Activated CD4-positive, alpha-beta T cell treated with anti-CD3 and anti-CD28 coated beads, Interleukin-2, amount 10 ng/mL, durations not matched to agents 7 days and 5 days (primary cell): ENCODE results near the gene SYNDIG1. TPM values are rescaled to one million over a fixed set of nuclear protein-coding genes. Genes with fewer than 3 reads are reported as not detected.

Source experiments
- CTCF ChIA-PET: fragments of 350-600 bp; sonication (Branson Sonifier 250); formaldehyde crosslinking; loops from one replicate; lab custom pipeline; 2021; ENCODE audit warnings: antibody characterized with exemption; lab: Charles Lee
- POLR2A ChIA-PET: fragments of 350-600 bp; sonication (Branson Sonifier 250); formaldehyde crosslinking; loops from one replicate; lab custom pipeline; 2021; ENCODE audit warnings: antibody characterized with exemption; lab: Charles Lee
- DNase-seq: peaks from one replicate; pipeline ENCODE4 v3.0.0-alpha.2; 2020
- H3K27ac Mint-ChIP-seq: one replicate; pipeline ENCODE4 v1.8.0; 2021; ENCODE audit warnings: mild to moderate bottlenecking, moderate library complexity, mixed read lengths
- H3K27me3 Mint-ChIP-seq: one replicate; pipeline ENCODE4 v1.8.0; 2021; ENCODE audit warnings: mixed read lengths
- H3K36me3 Mint-ChIP-seq: one replicate; pipeline ENCODE4 v1.8.0; 2021; ENCODE audit warnings: low read depth, mixed read lengths
- H3K4me1 Mint-ChIP-seq: one replicate; pipeline ENCODE4 v1.8.0; 2021; ENCODE audit warnings: mixed read lengths
- H3K4me3 Mint-ChIP-seq: one replicate; pipeline ENCODE4 v1.8.0; 2021; ENCODE audit warnings: mild to moderate bottlenecking, moderate library complexity, mixed read lengths
- H3K9me3 Mint-ChIP-seq: one replicate; pipeline ENCODE4 v1.8.0; 2021; ENCODE audit warnings: mixed read lengths
- total RNA-seq, 2 experiments: library from RNA; stranded (reverse); gene quantifications; one replicate each; pipeline ENCODE4 v1.2.3, GENCODE V29; 2021

The SYNDIG1 gene
- total RNA-seq, result not detected

- no peak within 1 kb of the TSS for H3K27ac Mint-ChIP-seq
- ChIA-PET CTCF (no interaction called here), POLR2A (no interaction called here)
- no peak for DNase-seq
- H3K4me1 Mint-ChIP-seq, result peaks cover 10% of the 10 kb centered on the region
- H3K27me3 Mint-ChIP-seq, result peaks cover 58% of the 10 kb centered on the region
- no peak within 1 kb of the TSS for H3K4me3 Mint-ChIP-seq
- no peaks in the 10 kb centered on the region for H3K9me3 Mint-ChIP-seq
- H3K36me3 Mint-ChIP-seq, result no peaks in the 10 kb centered on the region
Measured at GRCh38 chr20:24469116-24469893, at the start of gene SYNDIG1. SYNDIG1 (plus strand) TSS chr20:24469629; CDS start chr20:24543098, 73,469 bp downstream.

GRCh38 chr20:24419786-24420185 is 49.6 kb upstream of the SYNDIG1 start:
- ChIA-PET POLR2A (no interaction called here), CTCF (interaction anchor here (1.1 kb wide), 1 partner anchor 11 kb away, joined by 3 read pairs; no protein-coding TSS in a partner anchor)
- no peaks in the 10 kb centered on the region for H3K4me1 Mint-ChIP-seq
- peaks cover 13% of the 10 kb centered on the region for H3K9me3 Mint-ChIP-seq
- H3K36me3 Mint-ChIP-seq, result no peaks in the 10 kb centered on the region
- no peak overlapping the region for H3K27ac Mint-ChIP-seq
- H3K27me3 Mint-ChIP-seq, result no peaks in the 10 kb centered on the region
- no peak overlapping the region for H3K4me3 Mint-ChIP-seq
- no peak for DNase-seq

- Mint-ChIP-seq H3K27ac (no peak overlapping the region), H3K4me1 (no peaks in the 10 kb centered on the region), H3K4me3 (no peak overlapping the region), H3K36me3 (no peaks in the 10 kb centered on the region), H3K27me3 (no peaks in the 10 kb centered on the region), H3K9me3 (peaks cover 9% of the 10 kb centered on the region)
- ChIA-PET POLR2A (no interaction called here), CTCF (interaction anchor here (0.9 kb wide), 1 partner anchor 9 kb away, joined by 3 read pairs; no protein-coding TSS in a partner anchor)
- no peak for DNase-seq
Measured at GRCh38 chr20:24420567-24420966, 48.9 kb upstream of the SYNDIG1 start.

GRCh38 chr20:24421071-24421470 is 48.4 kb upstream of the SYNDIG1 start:
- H3K36me3 Mint-ChIP-seq, result no peaks in the 10 kb centered on the region
- H3K27me3 Mint-ChIP-seq, result peaks cover 2% of the 10 kb centered on the region
- no peaks in the 10 kb centered on the region for H3K4me1 Mint-ChIP-seq
- POLR2A ChIA-PET, result no interaction called here
- DNase-seq, result no peak
- peaks cover 4% of the 10 kb centered on the region for H3K9me3 Mint-ChIP-seq
- CTCF ChIA-PET, result interaction anchor here (0.9 kb wide), 1 partner anchor 9 kb away, joined by 3 read pairs; no protein-coding TSS in a partner anchor
- no peak overlapping the region for H3K27ac Mint-ChIP-seq
- no peak overlapping the region for H3K4me3 Mint-ChIP-seq

- H3K4me1 Mint-ChIP-seq, result no peaks in the 10 kb centered on the region
- no peak overlapping the region for H3K4me3 Mint-ChIP-seq
- CTCF ChIA-PET, result no interaction called here
- POLR2A ChIA-PET, result no interaction called here
- peaks cover 2% of the 10 kb centered on the region for H3K27me3 Mint-ChIP-seq
- no peak overlapping the region for H3K27ac Mint-ChIP-seq
- H3K9me3 Mint-ChIP-seq, result no peaks in the 10 kb centered on the region
- DNase-seq, result no peak
- no peaks in the 10 kb centered on the region for H3K36me3 Mint-ChIP-seq
Measured at GRCh38 chr20:24422091-24422760, 47.2 kb upstream of the SYNDIG1 start.

GRCh38 chr20:24423390-24424313 is 45.8 kb upstream of the SYNDIG1 start:
- H3K4me3 Mint-ChIP-seq, result no peak overlapping the region
- ChIA-PET CTCF (no interaction called here), POLR2A (no interaction called here)
- H3K9me3 Mint-ChIP-seq, result no peaks in the 10 kb centered on the region
- no peaks in the 10 kb centered on the region for H3K4me1 Mint-ChIP-seq
- H3K27me3 Mint-ChIP-seq, result peaks cover 2% of the 10 kb centered on the region
- no peaks in the 10 kb centered on the region for H3K36me3 Mint-ChIP-seq
- H3K27ac Mint-ChIP-seq, result no peak overlapping the region
- no peak for DNase-seq

GRCh38 chr20:24425523-24426135 is 43.8 kb upstream of the SYNDIG1 start:
- DNase-seq, result no peak
- Mint-ChIP-seq H3K27me3 (peaks cover 2% of the 10 kb centered on the region), H3K4me3 (no peak overlapping the region), H3K4me1 (no peaks in the 10 kb centered on the region), H3K27ac (no peak overlapping the region), H3K9me3 (no peaks in the 10 kb centered on the region), H3K36me3 (no peaks in the 10 kb centered on the region)
- ChIA-PET CTCF (no interaction called here), POLR2A (no interaction called here)

- POLR2A ChIA-PET, result no interaction called here
Measured at GRCh38 chr20:24431279-24432045, 38.0 kb upstream of the SYNDIG1 start.

GRCh38 chr20:24432046-24432442 is 37.4 kb upstream of the SYNDIG1 start:
- Mint-ChIP-seq H3K9me3 (no peaks in the 10 kb centered on the region), H3K27ac (no peak overlapping the region), H3K4me3 (no peak overlapping the region), H3K36me3 (no peaks in the 10 kb centered on the region), H3K4me1 (no peaks in the 10 kb centered on the region), H3K27me3 (no peaks in the 10 kb centered on the region)
- ChIA-PET POLR2A (no interaction called here), CTCF (no interaction called here)
- no peak for DNase-seq

More at GRCh38 chr20:24431279-24432045, 38.0 kb upstream of the SYNDIG1 start:
- no peak for DNase-seq
- no peaks in the 10 kb centered on the region for H3K27me3 Mint-ChIP-seq
- no peak overlapping the region for H3K4me3 Mint-ChIP-seq
- CTCF ChIA-PET, result no interaction called here
- H3K4me1 Mint-ChIP-seq, result no peaks in the 10 kb centered on the region
- no peaks in the 10 kb centered on the region for H3K9me3 Mint-ChIP-seq
- H3K36me3 Mint-ChIP-seq, result no peaks in the 10 kb centered on the region
- no peak overlapping the region for H3K27ac Mint-ChIP-seq

- no peaks in the 10 kb centered on the region for H3K4me1 Mint-ChIP-seq
Measured at GRCh38 chr20:24436160-24436559, 33.3 kb upstream of the SYNDIG1 start.

GRCh38 chr20:24437196-24438082 is 32.0 kb upstream of the SYNDIG1 start:
- no peak overlapping the region for H3K27ac Mint-ChIP-seq
- no peaks in the 10 kb centered on the region for H3K36me3 Mint-ChIP-seq
- no peak for DNase-seq
- ChIA-PET POLR2A (no interaction called here), CTCF (no interaction called here)
- H3K27me3 Mint-ChIP-seq, result peaks cover 3% of the 10 kb centered on the region
- H3K4me3 Mint-ChIP-seq, result no peak overlapping the region
- H3K4me1 Mint-ChIP-seq, result no peaks in the 10 kb centered on the region
- H3K9me3 Mint-ChIP-seq, result no peaks in the 10 kb centered on the region

More at GRCh38 chr20:24436160-24436559, 33.3 kb upstream of the SYNDIG1 start:
- no peak for DNase-seq
- Mint-ChIP-seq H3K27me3 (peaks cover 3% of the 10 kb centered on the region), H3K27ac (no peak overlapping the region), H3K36me3 (no peaks in the 10 kb centered on the region), H3K4me3 (no peak overlapping the region), H3K9me3 (no peaks in the 10 kb centered on the region)
- CTCF ChIA-PET, result no interaction called here
- POLR2A ChIA-PET, result no interaction called here
